B cell (primary cell): Measurements from ENCODE around the gene BUD31.

ENCODE experiments used
- EZH2 ChIP-seq: IDR thresholded peaks from 2 replicates; pipeline ENCODE4 v1.6.1; 2012; ENCODE audit warnings: borderline replicate concordance, low read depth, mild to moderate bottlenecking, moderate library complexity, low read length; ENCODE audit not compliant: insufficient read depth, poor library complexity, severe bottlenecking
- TF ChIP-seq, protein P1 (sequence below): fragments of 200-600 bp; IDR thresholded peaks from one replicate; pipeline ENCODE4 v1.8.0; 2022; ENCODE audit warnings: antibody characterized with exemption, mild to moderate bottlenecking

DNA sequence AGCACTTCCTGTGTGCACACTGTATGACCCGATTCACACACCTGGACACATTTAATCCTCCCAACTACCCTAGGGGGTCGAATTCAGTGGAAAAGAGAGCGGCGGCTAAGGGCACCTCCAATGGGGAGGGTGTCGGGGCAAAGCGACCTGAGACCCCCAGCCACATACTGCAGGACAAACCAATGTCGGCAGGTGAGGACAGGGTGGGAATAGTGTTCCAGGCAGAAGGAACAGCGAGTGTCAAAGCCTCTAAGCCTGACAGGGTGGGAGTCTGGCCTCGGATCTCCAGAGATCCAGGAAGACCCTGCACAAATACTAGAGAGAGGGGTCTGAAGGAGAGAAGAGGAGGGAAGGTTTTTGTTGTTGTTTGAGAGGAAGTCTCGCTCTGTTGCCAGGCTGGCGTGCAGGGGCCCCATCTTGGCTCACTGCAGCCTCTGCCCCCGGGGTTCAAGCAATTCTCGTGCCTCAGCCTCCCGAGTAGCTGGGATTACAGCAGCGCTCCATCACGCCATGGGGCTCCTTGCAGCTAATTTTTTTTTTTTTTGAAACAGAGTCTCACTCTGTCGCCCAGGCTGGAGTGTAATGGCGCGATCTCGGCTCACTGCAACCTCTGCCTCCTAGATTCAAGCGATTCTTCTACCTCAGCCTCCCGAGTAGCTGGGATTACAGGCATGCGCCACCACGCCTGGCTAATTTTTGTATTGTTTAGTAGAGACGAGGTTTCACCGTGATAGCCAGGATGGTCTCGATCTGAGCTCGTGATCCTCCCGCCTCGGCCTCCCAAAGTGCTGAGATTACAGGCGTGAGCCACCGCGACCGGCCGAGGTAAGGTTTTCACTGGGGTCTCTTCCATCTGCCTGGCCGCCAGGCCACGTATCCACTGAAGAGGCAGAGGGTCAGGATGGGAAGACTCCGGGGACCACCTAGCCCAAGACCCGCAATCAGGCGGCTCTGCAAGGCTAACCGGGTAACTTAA, 35.4 kb upstream of the BUD31 start:
- TF ChIP-seq, protein P1, sequence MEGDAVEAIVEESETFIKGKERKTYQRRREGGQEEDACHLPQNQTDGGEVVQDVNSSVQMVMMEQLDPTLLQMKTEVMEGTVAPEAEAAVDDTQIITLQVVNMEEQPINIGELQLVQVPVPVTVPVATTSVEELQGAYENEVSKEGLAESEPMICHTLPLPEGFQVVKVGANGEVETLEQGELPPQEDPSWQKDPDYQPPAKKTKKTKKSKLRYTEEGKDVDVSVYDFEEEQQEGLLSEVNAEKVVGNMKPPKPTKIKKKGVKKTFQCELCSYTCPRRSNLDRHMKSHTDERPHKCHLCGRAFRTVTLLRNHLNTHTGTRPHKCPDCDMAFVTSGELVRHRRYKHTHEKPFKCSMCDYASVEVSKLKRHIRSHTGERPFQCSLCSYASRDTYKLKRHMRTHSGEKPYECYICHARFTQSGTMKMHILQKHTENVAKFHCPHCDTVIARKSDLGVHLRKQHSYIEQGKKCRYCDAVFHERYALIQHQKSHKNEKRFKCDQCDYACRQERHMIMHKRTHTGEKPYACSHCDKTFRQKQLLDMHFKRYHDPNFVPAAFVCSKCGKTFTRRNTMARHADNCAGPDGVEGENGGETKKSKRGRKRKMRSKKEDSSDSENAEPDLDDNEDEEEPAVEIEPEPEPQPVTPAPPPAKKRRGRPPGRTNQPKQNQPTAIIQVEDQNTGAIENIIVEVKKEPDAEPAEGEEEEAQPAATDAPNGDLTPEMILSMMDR, result no peak
- TF ChIP-seq EZH2, result no peak
